Stimulated activated CD4-positive, alpha-beta T cell treated with anti-CD3 and anti-CD28 coated beads, Interleukin-15, amount 100 ng/mL, for 24 hours (primary cell): ENCODE measurements around the gene GNRH2.
"Not testable (repeated sequence)": the region's sequence is repeated elsewhere in the genome, so short reads cannot be mapped to it uniquely, and the experiment has no call there.

Experiments
- DNase-seq: peaks from one replicate; pipeline ENCODE4 v3.0.0-alpha.2; 2020

Gene GNRH2

DNA sequence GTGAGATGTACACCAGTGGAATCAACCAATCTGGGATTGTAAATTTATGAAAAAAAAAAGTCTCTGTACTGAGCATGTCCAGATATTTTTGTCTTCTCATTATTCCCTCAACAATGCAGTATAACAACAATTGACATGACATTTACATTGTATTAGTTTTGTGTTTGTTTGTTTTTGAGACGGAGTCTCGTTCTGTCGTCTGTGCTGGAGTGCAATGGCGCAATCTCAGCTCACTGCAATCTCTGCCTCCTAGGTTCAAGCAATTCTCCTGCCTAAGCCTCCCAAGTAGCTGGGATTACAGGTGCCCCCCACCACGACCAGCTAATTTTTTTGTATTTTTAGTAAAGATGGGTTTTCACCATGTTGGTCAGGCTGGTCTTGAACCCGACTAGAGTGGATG lies 31.9 kb downstream of the GNRH2 start:
- DNase-seq, result not testable (repeated sequence)

DNA sequence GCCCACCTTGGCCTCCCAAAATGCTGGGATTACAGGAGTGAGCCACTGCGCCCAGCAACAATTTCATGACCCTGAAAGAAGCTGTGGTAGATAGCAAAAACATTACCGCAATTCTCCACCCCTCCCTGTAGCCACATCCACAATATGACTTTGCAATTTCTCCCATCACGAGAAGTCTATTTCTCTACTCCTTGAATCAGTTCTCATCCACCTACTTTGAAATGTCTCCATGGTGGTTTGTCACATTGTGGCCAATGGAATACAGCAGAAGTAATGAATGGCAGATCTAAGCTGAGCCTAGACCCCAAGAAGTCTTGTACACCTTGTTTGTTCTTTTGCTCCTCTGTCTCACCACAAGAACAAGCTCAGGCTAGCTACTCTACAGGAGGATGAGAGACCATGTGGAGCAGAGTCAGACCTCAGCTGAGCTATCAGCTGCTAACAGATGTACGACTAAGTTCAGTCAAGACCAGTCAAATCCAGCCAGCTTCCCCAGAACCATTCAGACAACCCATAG lies 34.3 kb downstream of the GNRH2 start:
- no peak for DNase-seq

DNA sequence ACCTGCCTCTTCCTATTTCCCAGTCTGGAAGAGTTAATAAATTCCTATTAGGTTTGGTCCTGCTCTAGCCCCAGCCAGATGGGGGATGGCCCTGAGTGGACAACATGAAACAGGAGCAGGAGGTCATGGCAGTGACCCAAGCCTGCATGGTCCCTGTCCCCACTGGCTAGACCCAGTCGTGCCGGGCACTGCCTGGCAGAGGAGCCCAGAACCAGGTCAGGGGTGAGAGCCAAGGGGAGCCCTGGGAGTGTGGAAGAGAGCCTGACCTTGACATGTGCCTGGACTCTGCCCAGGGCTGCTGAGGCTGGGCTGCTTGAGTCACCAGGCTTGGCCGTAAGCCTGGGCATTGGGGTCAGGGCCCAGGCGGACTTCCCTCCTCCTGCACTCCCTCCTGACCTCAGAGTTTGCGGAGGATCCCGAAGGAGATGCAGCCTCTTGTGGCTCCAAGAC lies 37.5 kb downstream of the GNRH2 start:
- no peak for DNase-seq

DNA sequence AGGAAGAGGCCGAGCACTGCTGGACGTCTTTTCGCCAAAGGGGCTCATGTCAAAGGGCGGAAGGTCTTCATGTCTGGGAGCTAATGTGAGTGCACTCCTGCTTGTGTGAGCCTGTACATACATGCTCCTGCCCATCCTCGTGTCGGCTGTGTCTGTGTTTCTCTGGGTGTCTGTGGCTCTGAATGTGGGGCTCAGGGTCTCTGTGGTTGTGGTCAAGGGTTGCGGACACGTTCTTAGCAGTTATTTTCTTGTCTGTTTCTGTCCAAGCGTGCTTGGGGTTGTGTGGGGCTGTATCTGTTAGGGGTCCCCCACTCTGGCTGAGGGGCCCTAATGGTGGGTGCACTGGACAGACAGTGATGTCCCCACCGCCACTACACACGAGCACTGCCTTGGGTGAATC lies 38.2 kb downstream of the GNRH2 start:
- no peak for DNase-seq

DNA sequence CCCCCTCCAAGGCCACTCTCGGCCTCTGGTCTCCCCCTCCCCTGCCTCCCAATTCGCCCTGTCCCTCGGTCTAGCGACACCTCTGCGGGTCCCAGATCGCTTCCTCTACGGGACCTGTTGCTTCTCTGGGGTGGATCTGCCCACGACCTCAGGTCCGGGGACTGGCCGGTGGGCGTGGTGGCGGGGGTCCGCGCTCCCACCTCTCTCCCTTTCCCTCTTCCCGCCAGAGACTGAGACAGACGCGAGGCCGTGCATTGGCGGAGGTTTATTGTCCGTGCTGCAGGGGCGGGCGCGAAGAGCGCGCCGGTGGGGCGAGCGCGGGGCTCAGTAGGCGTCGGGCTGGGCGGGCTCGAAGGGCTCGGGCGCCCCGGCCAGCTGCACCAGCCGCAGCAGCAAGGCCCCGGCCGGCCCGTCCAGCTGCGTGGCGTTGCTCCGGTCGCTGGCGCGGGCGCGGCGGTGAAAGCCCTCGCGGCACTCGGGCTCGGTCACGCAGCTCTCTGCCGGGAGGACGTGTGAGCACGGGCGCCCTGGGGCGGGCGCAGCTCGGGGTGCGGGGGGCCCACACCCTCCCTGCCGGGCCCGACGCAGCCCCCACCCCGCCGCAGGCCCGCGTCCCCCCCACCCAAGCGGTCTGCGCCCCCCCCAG lies 39.0 kb downstream of the GNRH2 start:
- peak; percentile 30 for DNase-seq

DNA sequence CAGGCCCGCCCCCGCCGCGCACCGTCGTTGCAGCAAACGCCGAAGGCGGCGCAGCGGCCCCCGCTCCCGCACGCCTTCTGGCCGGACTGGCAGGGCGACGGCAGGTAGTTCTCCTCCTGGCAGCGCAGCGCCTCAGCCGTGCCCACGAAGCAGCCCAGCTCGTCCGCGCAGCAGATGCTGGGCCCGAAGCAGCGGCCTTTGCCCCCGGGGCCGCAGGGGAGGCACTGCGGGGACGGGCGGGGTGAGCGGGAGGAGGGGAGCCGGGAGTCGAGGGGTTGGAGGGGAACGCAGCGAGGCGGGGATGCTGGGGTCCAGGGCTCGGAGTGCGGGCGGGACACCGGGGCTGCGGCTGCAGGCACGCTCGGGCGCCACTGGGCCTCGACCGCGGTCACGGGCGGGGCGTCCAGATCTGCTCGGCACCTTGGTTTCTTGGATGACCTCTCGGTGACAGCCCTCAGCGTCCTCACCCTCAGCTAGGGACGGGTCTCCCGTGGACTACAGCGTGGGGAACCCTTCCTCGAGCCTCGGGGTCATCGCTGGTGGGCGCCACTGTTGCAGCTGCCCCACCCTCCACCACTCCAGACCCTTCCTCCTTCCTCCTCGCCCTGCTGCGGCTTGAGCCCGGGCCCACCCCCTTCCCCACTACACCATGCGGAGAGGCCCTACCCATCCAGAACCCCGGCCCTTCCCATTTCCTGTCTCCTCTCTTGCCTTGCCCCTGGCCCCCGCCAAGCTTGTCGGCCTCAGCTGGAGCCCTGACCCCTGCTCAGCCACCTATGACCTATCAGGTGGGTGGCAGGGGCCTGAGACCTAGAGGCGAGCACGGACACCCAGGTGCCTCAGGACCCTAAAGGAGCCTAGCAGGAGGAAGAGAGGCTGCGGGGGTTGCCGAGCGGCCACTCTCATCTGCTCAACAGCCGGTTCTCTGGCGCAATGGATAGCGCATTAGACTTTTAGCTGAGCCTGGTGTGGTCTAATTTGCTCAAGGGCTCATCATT lies 39.8 kb downstream of the GNRH2 start:
- DNase-seq, result no peak

DNA sequence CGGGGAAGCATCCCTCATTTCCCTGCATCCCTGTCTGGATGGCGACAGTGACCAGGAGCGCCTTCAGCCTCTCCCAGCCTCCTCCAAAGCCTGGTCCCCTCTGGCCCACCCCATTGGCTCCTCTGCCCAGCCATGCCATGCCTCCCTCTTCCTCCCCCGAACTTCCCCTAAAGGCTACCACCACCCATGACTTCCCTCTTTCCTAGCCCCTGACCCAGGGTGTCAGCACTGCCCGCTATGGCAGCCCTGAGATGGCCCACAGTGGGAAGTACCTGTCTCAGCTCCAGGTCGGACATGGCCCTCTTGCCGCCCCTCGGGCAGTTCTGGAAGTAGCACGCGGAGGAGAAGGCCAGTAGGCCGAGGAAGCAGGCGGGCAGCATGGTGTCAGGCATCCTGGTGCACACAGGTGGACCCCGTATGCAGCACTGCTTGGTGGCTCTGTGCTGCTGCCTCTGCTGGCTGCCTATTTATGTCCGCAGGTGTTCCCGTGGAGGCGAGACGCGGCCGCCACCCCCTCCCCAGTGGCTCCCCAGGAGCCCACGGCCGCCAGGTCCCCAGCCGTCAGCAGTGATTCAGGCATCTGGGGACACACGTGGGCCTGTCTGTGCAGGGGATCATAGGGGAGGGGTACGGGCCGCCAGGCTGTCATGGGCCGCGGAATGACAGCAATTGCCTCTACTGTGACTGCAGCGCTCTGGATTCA lies 41.0 kb downstream of the GNRH2 start, which contains the start of gene AVP:
AVP (minus strand) TSS at position 442 of the 703 bp plus-strand sequence; CDS start at position 392, 50 bp downstream.
- no peak for DNase-seq

DNA sequence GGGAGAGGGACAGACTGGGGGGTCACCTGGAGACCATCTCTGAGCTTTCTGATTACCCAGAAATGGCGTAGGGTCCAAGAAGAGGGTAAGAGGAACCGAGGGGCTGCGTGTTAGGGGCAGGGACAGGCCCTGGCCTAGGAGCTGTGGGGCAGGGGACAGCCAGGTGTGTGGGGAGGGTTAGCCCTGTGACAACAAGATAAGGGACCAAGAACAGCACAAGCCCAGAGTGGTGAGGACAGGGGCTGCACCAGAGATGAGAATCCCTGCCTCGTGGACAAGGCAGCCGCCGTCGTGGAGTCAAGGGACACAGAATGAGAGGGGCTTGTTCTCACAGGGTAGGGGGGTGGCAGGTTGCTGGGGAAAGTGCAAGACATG lies 41.6 kb downstream of the GNRH2 start:
- DNase-seq, result no peak

DNA sequence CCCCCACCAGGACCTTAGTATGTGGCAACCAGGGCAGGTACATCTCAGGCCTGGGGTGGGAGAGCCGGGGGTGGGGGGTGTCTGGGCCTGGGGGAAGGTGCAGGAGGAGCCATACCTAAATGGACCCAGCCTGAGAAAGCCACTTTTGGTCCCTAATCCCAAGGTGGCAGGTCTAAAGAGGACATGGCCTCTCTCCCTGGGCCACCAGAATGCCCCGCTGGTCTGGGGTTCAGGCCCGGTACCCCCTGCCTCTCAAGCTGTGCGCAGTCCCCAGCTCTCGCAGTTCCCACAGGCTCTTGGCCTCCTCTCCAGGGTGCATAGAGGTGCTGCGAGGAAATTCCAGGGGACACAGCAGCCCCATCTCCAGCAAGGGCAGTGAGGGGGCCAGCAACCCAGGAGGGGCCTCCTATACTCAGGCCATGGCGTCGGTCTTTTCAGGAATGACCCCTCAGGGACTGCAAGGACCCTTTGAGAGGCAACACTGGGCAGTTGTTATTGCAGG lies 42.2 kb downstream of the GNRH2 start:
- no peak for DNase-seq

DNA sequence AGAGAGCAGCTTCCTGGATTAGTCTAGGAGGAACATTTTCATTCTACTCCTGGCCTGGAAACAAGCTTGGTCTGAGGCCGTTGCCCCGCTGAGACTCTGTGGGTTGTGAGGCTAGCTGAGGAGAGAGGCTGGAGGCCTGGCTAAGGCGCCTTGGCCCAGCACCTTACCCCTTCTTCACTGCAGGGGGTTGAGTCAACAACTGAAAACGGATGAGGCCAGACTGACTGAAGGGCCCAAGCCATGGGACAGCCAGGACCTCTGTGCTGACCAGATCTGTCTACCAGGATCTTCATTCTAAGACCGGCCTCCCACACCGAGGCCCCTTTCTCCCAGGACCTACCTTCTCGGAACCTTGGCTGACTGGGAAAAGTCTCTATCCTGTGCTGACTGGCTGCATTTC lies 44.6 kb downstream of the GNRH2 start:
- no peak for DNase-seq

DNA sequence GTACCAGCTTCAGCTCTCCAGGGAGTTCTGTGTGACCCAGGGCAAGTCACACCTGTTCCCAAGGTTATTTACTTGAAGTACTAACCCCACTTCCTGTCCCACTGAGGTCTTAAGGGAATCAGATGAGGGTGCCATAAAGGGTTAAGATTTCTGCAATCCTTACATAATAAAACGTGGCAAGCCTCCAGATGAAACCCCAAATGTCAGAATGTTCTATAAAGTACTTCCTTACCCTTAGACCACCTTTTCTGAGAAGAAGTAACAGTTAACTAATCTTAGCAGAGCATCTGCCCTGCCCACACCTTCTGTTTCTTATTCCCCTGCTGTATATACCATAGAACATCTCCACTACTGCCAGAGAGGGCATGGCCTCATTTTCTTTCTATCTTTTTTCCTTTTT lies 47.1 kb downstream of the GNRH2 start:
- DNase-seq, result no peak

DNA sequence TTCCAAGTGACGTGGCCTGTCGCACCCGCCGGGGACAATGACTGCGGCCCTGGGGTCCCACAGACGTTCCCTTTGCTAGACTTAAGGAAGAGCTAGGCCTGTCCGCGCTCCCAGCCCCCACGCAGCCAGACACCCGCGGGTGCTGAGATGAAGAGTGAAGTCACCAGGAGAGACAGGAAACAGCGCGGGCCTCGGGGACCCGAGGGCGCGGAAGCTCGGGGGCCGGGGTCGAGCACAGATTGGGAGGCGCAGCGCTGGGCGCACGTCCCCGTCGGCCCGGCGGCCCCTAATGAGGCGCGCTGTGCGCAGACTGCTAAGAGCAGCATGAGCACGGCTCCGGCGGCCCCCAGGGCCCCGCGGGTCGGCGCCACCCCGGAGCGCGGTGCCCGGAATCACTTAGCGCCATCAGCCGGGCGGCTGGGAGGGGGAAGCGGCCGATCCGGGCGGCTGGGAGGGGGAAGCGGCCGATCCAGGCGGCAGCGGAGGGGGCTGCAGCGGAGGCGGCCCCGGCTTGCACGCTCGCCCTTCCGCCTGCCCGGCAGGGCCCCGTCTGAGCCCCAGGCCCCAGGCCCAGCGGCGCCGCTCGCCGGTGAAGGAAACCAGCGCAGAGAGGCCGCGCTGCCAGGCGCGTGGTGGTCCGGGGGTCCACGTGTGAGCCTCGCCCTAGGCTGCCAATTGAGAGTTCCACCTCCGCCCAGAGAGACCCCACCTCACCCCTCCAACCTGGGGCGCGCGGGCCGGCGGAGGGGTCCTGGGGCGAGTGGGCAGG lies 49.4 kb downstream of the GNRH2 start:
- DNase-seq, result peak; percentile 59

DNA sequence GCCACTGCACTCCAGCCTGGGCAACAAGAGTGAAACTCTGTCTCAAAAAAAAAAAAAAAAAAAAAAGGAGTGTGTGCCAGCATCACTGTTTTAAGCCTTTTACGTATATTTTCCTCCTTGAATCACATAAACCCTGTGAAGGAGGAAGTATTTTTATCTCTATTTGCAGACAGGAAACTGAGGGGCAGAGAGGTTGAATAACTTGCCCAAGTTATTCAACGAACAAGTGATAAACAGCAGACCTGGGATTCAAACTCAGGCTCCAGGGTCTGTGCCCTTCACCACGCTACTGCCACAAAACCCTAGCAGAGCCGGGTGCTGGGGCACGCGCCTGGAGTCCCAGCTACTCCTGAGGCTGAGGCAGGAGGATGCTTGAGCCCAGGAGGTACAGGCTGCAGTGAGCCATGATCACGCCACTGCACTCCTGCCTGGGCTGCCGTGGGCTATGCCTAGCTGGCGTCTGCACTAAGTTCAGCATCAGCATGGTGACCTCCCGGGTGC lies 50.5 kb downstream of the GNRH2 start:
- DNase-seq, result peak; percentile 21

DNA sequence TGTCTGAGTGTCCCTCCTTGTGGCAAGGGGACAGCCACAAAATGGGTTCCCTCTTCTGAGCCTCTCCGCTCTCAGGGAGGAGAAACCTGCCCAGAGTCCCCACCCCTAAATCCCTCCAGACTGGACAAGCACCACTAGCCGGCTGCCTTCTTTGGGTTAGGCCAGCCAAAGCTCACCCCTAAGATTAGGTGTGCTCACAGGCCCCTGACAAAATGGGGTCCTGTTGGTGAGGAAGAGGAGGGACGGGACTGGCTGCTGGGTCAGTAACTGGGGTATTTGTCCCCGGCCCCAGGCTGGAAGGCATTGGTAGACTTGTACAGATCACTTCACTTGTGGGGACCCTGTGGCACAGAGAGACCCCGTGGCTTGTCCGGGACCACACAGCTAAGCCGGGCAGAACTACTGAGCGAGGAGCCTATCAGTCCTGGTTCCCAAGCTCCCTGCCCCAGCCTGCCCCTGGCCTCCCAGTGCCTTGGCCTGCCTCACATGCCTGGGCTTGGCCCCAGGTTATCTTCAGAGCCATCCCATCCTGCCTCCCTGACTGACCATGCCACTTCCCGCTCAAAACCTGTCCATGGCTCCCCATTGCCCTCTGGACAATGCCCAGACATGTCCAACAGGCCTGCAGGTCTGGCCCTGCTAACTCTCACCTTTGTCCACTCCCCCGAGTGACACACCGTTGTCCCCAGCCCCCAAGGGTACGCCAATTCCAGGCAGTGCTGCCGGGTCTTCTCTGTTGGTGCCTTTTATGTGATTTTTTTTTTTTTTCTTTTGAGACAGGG lies 51.6 kb downstream of the GNRH2 start:
- no peak for DNase-seq
